Thoracic aorta (tissue), 2 donors: ENCODE results near the gene KSR1. TPM values are rescaled to one million over a fixed set of nuclear protein-coding genes. Genes with fewer than 3 reads are reported as not detected.

Source experiments
- ATAC-seq: fragments of 150-250 bp; one replicate; pipeline ENCODE4 v1.8.0; 2017; ENCODE audit warnings: low read depth; ENCODE audit not compliant: insufficient number of reproducible peaks, low FRiP score
- DNase-seq: peaks from one replicate; pipeline ENCODE4 v3.0.0-alpha.2; 2020; ENCODE audit warnings: low spot score
- H3K27ac ChIP-seq, 2 donors: fragments of 200-600 bp; sonication (generic); 1 replicate in 1 of 2; 2 replicates in 1 of 2; pipeline ENCODE4 v1.5.1; 2016; ENCODE audit warnings: mild to moderate bottlenecking in 2 of 2, moderate library complexity in 2 of 2
- H3K27me3 ChIP-seq: fragments of 200-600 bp; sonication (generic); replicated peaks from 2 replicates; pipeline ENCODE4 v1.6.0; 2016; ENCODE audit warnings: mild to moderate bottlenecking; ENCODE audit not compliant: insufficient read depth
- H3K36me3 ChIP-seq: fragments of 200-600 bp; sonication (generic); one replicate; pipeline ENCODE4 v1.5.1; 2016
- H3K4me1 ChIP-seq, 2 donors: fragments of 200-600 bp; sonication (generic); 1 replicate in 1 of 2; 2 replicates in 1 of 2; pipeline versions ENCODE4 v1.5.1 to v1.6.0; 2016; ENCODE audit warnings: low read depth in 2 of 2, mild to moderate bottlenecking in 1 of 2; ENCODE audit not compliant: control insufficient read depth in 1 of 2
- H3K4me3 ChIP-seq: fragments of 200-600 bp; sonication (generic); 2 replicates; pipeline ENCODE4 v1.5.1; 2016; ENCODE audit warnings: mild to moderate bottlenecking
- H3K9me3 ChIP-seq: fragments of 200-600 bp; sonication (generic); 2 replicates; pipeline ENCODE4 v1.5.1; 2016
- CTCF ChIP-seq: fragments of 200-600 bp; sonication (generic); IDR thresholded peaks from one replicate; pipeline ENCODE4 v1.5.1; 2019; ENCODE audit warnings: antibody characterized with exemption
- total RNA-seq, 2 donors: library from RNA; depleted of rRNA; stranded (reverse); fragments of >200 nt; gene quantifications; one replicate each; pipeline versions ENCODE4 v1.1.0 to v1.2.3, GENCODE V29; 2016

The KSR1 gene
- total RNA-seq, 2 donors from 2014 or later, result 17.6 to 46.0 TPM

- Histone ChIP-seq H3K27me3 (no peaks in the 10 kb centered on the region), H3K36me3 (no peaks in the 10 kb centered on the region), H3K9me3 (no peaks in the 10 kb centered on the region), H3K4me3 (no peak overlapping the region), H3K4me1 (peaks cover 15 to 24% of the 10 kb centered on the region in 2 donors), H3K27ac (no peak overlapping the region)
- no peak for DNase-seq
- ATAC-seq, result no peak
- TF ChIP-seq CTCF, result no peak
Observed at GRCh38 chr17:27554152-27554551, 97.9 kb downstream of the KSR1 start.

GRCh38 chr17:27554911-27555310 is 98.7 kb downstream of the KSR1 start:
- H3K4me1 ChIP-seq, result peaks cover 20 to 30% of the 10 kb centered on the region in 2 donors
- no peak for ATAC-seq
- no peak for DNase-seq
- no peak overlapping the region for H3K27ac ChIP-seq
- no peak for TF ChIP-seq CTCF
- no peaks in the 10 kb centered on the region for H3K27me3 ChIP-seq
- no peak overlapping the region for H3K4me3 ChIP-seq
- H3K36me3 ChIP-seq, result no peaks in the 10 kb centered on the region
- no peaks in the 10 kb centered on the region for H3K9me3 ChIP-seq

- no peak for DNase-seq
- Histone ChIP-seq H3K9me3 (no peaks in the 10 kb centered on the region), H3K27ac (no peak overlapping the region), H3K4me1 (peaks cover 23 to 35% of the 10 kb centered on the region in 2 donors), H3K4me3 (no peak overlapping the region), H3K27me3 (no peaks in the 10 kb centered on the region), H3K36me3 (no peaks in the 10 kb centered on the region)
- no peak for TF ChIP-seq CTCF
- no peak for ATAC-seq
Observed at GRCh38 chr17:27555339-27555738, 99.1 kb downstream of the KSR1 start.

- DNase-seq, result no peak
- peaks cover 19 to 31% of the 10 kb centered on the region in 2 donors for H3K4me1 ChIP-seq
Observed at GRCh38 chr17:27558341-27558740, 102.1 kb downstream of the KSR1 start.

GRCh38 chr17:27558842-27559505 is 102.7 kb downstream of the KSR1 start:
- no peak overlapping the region for H3K27ac ChIP-seq
- peaks cover 14 to 25% of the 10 kb centered on the region in 2 donors for H3K4me1 ChIP-seq
- no peak for TF ChIP-seq CTCF
- no peak overlapping the region for H3K4me3 ChIP-seq
- no peaks in the 10 kb centered on the region for H3K9me3 ChIP-seq
- ATAC-seq, result no peak
- no peaks in the 10 kb centered on the region for H3K36me3 ChIP-seq
- DNase-seq, result no peak
- no peaks in the 10 kb centered on the region for H3K27me3 ChIP-seq

More at GRCh38 chr17:27558341-27558740, 102.1 kb downstream of the KSR1 start:
- Histone ChIP-seq H3K4me3 (no peak overlapping the region), H3K9me3 (no peaks in the 10 kb centered on the region), H3K36me3 (no peaks in the 10 kb centered on the region), H3K27me3 (no peaks in the 10 kb centered on the region), H3K27ac (no peak overlapping the region)
- no peak for ATAC-seq
- no peak for TF ChIP-seq CTCF
